ENCODE measurements around the gene OVOL2. TPM values are rescaled to one million over a fixed set of nuclear protein-coding genes. Genes with fewer than 3 reads are reported as not detected.

Gene OVOL2
- total RNA-seq, 2 experiments from 2014 or later = not detected

DNA sequence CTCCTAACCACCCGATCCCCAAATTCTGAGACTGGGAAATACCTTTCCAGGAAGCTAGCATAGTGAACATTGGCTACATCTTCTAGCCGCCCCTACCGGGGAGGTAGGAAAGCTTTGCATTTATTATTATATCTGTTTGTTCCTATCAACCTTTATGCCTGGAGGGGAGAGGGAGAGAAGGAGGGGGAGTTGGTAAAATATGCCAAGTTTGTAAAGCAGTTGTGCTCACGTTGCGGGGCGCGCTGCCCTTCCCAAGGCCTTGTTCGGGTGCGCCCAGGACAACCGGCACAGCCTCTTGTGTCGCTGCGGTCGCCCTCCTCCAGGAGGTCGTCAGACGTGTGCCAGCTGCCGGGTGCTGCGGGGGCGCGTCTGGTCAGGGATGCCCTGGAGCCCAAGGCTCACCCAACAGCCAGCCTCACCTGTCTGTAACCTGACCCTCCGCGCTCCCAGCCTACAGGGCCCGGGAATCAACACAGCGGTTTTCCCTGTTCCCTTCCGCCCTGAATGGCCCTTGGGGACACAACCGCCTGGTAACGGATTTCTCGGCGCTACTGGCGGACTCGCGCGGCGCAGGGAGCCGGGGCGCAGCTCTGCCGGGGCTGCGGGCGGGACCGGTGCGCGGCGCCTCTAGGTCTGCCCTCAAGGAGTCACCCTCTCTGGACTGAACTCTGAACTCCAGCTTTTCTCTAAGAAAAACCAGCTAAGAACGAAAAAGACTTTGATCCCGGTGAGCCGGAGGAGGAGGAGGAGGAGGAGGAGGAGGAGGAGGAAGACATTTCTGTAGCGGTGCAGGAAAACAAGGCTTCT lies 1.1 kb upstream of the OVOL2 start:
- Histone ChIP-seq H3K4me2 (ENCODE audit: low read length) (no peak overlapping the region), H3K4me3 (ENCODE audit: low read depth, low read length, poor library complexity, severe bottlenecking) (no peak overlapping the region), H2AFZ (ENCODE audit: low read length) (no peak overlapping the region), H3K27ac (ENCODE audit: low read depth, low read length, poor library complexity, severe bottlenecking) (no peak overlapping the region), H3K9me3 (ENCODE audit: low read length) (no peaks in the 10 kb centered on the region), H4K20me1 (ENCODE audit: insufficient read depth, low read length) (no peaks in the 10 kb centered on the region), H3K36me3 (ENCODE audit: insufficient read depth, low read length) (no peaks in the 10 kb centered on the region), H3K4me1 (ENCODE audit: insufficient read depth, low read length, poor library complexity, severe bottlenecking) (no peaks in the 10 kb centered on the region), H3K9me2 (ENCODE audit: insufficient read depth, low read length) (no peaks in the 10 kb centered on the region), H3K79me2 (ENCODE audit: insufficient read depth, low read depth, low read length) (no peaks in the 10 kb centered on the region)
- DNase-seq (ENCODE audit: low spot score) = no peak
- BruUV-seq (replicated peaks) = no TSS peak
- POLR2A ChIA-PET = interaction anchor here (0.5 to 1.2 kb wide), 2 partner anchors 19 to 213 kb away, joined by 3 read pairs; no protein-coding TSS in a partner anchor
- CTCF ChIA-PET (ENCODE audit: unreplicated experiment) = no interaction called here
- intact Hi-C loops (cut with micrococcal nuclease; ENCODE audit: unreplicated experiment) = no loop called here
- TF ChIP-seq, protein P1, sequence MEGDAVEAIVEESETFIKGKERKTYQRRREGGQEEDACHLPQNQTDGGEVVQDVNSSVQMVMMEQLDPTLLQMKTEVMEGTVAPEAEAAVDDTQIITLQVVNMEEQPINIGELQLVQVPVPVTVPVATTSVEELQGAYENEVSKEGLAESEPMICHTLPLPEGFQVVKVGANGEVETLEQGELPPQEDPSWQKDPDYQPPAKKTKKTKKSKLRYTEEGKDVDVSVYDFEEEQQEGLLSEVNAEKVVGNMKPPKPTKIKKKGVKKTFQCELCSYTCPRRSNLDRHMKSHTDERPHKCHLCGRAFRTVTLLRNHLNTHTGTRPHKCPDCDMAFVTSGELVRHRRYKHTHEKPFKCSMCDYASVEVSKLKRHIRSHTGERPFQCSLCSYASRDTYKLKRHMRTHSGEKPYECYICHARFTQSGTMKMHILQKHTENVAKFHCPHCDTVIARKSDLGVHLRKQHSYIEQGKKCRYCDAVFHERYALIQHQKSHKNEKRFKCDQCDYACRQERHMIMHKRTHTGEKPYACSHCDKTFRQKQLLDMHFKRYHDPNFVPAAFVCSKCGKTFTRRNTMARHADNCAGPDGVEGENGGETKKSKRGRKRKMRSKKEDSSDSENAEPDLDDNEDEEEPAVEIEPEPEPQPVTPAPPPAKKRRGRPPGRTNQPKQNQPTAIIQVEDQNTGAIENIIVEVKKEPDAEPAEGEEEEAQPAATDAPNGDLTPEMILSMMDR (conservative IDR thresholded peaks at IDR 0.05; ENCODE audit: low read length) = no peak
- TF ChIP-seq EZH2phosphoT487 (IDR thresholded peaks at IDR 0.05; ENCODE audit: borderline replicate concordance, low read depth, low read length) = no peak

DNA sequence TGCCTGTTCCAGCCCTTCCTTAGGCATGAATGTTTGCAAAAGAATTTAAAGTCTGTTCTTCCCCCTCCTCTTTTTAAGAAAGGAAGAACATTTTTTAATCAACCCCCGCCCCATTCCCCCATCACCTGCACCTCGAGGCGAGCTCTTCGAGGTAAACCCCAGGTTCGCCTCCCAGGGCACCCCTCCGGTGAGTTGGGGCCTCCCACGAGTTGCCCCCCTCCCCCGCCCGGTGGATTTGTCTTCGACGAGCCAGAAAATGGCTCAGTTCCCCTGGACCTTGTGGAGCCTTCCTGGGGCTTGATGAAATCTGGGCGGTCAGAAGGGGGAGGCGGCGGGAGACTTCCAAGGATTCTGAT lies 256 bp upstream of the OVOL2 start:
- DNase-seq (ENCODE audit: low spot score) = no peak
- Histone ChIP-seq H3K9me3 (ENCODE audit: low read length) (no peaks in the 10 kb centered on the region), H4K20me1 (ENCODE audit: insufficient read depth, low read length) (no peaks in the 10 kb centered on the region), H3K79me2 (ENCODE audit: insufficient read depth, low read depth, low read length) (no peaks in the 10 kb centered on the region), H3K36me3 (ENCODE audit: insufficient read depth, low read length) (no peaks in the 10 kb centered on the region), H3K4me1 (ENCODE audit: insufficient read depth, low read length, poor library complexity, severe bottlenecking) (no peaks in the 10 kb centered on the region), H3K9me2 (ENCODE audit: insufficient read depth, low read length) (no peaks in the 10 kb centered on the region), H3K4me2 (ENCODE audit: low read length) (no peak overlapping the region), H2AFZ (ENCODE audit: low read length) (no peak overlapping the region), H3K4me3 (ENCODE audit: low read depth, low read length, poor library complexity, severe bottlenecking) (no peak overlapping the region), H3K27ac (ENCODE audit: low read depth, low read length, poor library complexity, severe bottlenecking) (no peak overlapping the region)
- ChIA-PET POLR2A (interaction anchor here (0.7 kb wide), 1 partner anchor 595 kb away, joined by 3 read pairs; no protein-coding TSS in a partner anchor), CTCF (ENCODE audit: unreplicated experiment) (no interaction called here)
- no TSS peak for BruUV-seq (replicated peaks)
- TF ChIP-seq, protein P1 (conservative IDR thresholded peaks at IDR 0.05; ENCODE audit: low read length) = no peak
- TF ChIP-seq EZH2phosphoT487 (IDR thresholded peaks at IDR 0.05; ENCODE audit: borderline replicate concordance, low read depth, low read length) = no peak
- intact Hi-C loops (cut with micrococcal nuclease; ENCODE audit: unreplicated experiment) = no loop called here
